Parathyroid adenoma (tissue), 2 donors: ENCODE data around the gene LRSAM1.

ENCODE experiments used
- H2AFZ ChIP-seq: fragments of 300-600 bp; sonication (generic); one replicate; pipeline ENCODE4 v1.7.0; 2017; ENCODE audit warnings: antibody characterized with exemption, mild to moderate bottlenecking
- H3K27ac ChIP-seq: fragments of 300-600 bp; sonication (generic); one replicate; pipeline ENCODE4 v1.7.0; 2017
- H3K27me3 ChIP-seq: fragments of 300-600 bp; sonication (generic); one replicate; pipeline ENCODE4 v1.7.0; 2017; ENCODE audit warnings: low read length; ENCODE audit not compliant: control insufficient read depth, insufficient read depth
- H3K36me3 ChIP-seq: fragments of 300-600 bp; sonication (generic); one replicate; pipeline ENCODE4 v1.7.0; 2017; ENCODE audit warnings: low read length; ENCODE audit not compliant: control insufficient read depth, insufficient read depth
- H3K4me1 ChIP-seq: fragments of 300-600 bp; sonication (generic); one replicate; pipeline ENCODE4 v1.7.0; 2017; ENCODE audit warnings: control low read depth
- H3K4me2 ChIP-seq: fragments of 300-600 bp; sonication (generic); one replicate; pipeline ENCODE4 v1.7.0; 2017; ENCODE audit warnings: low read length
- H3K4me3 ChIP-seq: fragments of 300-600 bp; sonication (generic); one replicate; pipeline ENCODE4 v1.7.0; 2017; ENCODE audit warnings: low read depth, low read length
- H3K79me2 ChIP-seq: fragments of 300-600 bp; sonication (generic); one replicate; pipeline ENCODE4 v1.7.0; 2017; ENCODE audit warnings: control low read depth
- H3K9ac ChIP-seq: fragments of 300-600 bp; sonication (generic); one replicate; pipeline ENCODE4 v1.7.0; 2017; ENCODE audit warnings: mild to moderate bottlenecking
- H3K9me3 ChIP-seq: fragments of 300-600 bp; sonication (generic); one replicate; pipeline ENCODE4 v1.7.0; 2017; ENCODE audit warnings: low read length; ENCODE audit not compliant: control insufficient read depth
- TF ChIP-seq, protein P1 (sequence below): fragments of 300-600 bp; sonication (generic); IDR thresholded peaks from one replicate; pipeline ENCODE4 v1.7.0; 2017; ENCODE audit warnings: antibody characterized with exemption, mild to moderate bottlenecking
- donor health status: primary hyperparathyroidism.

LRSAM1 gene

DNA sequence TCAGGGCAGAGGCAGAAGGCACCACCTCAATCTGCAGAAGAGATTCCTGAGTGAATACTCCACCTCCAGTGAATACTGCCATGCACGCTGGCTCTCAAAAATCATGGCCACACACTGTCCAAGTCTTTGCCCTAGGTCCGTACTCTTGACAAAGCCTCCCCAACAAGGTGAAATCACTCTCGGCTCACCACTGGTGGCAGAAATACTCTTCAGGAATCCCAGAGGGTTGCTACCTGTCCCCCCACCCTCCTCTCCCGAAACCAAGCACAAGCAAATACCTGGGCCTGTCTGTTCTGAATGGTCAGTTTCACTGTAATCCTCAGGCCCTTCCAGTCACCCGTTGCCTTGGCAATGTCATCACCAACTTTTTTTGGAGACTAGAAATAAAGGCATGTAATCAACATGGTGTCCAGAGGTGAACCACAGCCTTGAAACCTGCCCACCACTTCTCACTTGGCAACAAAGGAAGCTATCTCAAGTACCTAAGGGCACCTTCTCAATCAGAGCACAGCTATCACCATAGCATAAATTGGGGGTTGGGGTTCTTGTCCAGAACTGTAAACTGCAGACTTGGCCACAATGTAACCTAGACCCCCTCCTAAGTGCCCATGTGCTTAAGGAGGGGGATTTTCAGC, 1.9 kb upstream of the LRSAM1 start:
- H3K9ac ChIP-seq = no peak overlapping the region
- no peak overlapping the region for H2AFZ ChIP-seq
- peak overlapping the region; percentile 82 for H3K4me2 ChIP-seq
- H3K4me3 ChIP-seq = no peak overlapping the region
- H3K4me1 ChIP-seq = no peaks in the 10 kb centered on the region
- no peaks in the 10 kb centered on the region for H3K9me3 ChIP-seq
- peak overlapping the region; percentile 77 for H3K27ac ChIP-seq
- TF ChIP-seq, protein P1, sequence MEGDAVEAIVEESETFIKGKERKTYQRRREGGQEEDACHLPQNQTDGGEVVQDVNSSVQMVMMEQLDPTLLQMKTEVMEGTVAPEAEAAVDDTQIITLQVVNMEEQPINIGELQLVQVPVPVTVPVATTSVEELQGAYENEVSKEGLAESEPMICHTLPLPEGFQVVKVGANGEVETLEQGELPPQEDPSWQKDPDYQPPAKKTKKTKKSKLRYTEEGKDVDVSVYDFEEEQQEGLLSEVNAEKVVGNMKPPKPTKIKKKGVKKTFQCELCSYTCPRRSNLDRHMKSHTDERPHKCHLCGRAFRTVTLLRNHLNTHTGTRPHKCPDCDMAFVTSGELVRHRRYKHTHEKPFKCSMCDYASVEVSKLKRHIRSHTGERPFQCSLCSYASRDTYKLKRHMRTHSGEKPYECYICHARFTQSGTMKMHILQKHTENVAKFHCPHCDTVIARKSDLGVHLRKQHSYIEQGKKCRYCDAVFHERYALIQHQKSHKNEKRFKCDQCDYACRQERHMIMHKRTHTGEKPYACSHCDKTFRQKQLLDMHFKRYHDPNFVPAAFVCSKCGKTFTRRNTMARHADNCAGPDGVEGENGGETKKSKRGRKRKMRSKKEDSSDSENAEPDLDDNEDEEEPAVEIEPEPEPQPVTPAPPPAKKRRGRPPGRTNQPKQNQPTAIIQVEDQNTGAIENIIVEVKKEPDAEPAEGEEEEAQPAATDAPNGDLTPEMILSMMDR = no peak
- no peaks in the 10 kb centered on the region for H3K27me3 ChIP-seq
- H3K79me2 ChIP-seq = no peaks in the 10 kb centered on the region
- peaks cover 3% of the 10 kb centered on the region for H3K36me3 ChIP-seq

DNA sequence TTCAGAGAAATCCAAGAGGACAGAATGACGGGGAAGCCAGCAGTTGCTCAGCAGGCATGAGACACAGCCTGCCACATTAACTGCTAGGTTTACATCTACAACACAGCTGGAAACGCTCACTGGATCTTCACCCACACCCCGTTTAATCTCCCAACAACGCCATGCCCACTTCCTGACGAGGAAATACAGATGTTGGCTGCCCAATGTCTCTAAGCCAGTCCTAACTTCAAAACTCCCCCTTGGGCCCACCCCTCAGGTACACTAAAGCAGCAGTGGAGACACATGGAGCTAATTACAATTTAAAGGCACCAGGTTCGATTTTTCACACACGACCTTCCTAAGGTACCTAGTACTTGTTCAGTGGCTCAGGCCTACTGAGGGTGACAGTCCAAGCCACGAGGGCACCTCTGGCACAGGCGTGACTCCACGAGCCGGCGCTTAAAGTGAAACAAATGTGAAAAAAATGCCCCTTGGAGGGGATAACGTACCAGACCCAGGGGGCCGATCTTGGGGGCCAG, 1.0 kb upstream of the LRSAM1 start:
- Histone ChIP-seq H3K36me3 (no peaks in the 10 kb centered on the region), H3K4me3 (peak overlapping the region; percentile 98), H3K9me3 (no peaks in the 10 kb centered on the region), H3K27ac (peak overlapping the region; percentile 77), H3K4me2 (peak overlapping the region; percentile 82), H3K9ac (peak overlapping the region; percentile 21), H3K4me1 (no peaks in the 10 kb centered on the region), H2AFZ (peak overlapping the region; percentile 92), H3K27me3 (no peaks in the 10 kb centered on the region), H3K79me2 (no peaks in the 10 kb centered on the region)
- TF ChIP-seq, protein P1 = no peak

DNA sequence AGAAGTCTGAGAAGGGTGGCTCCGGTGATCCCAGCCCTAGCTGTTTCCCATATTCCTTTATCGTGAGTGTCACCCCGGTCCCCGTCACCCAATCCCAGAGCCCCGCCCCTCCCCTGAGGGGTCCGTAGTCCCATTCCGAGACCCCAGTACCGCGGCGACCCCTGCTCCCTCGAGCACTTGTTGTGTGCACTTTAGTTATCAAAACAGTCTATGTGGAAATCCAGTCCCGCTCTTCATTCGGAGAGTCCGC, 223 bp downstream of the LRSAM1 start:
- Histone ChIP-seq H3K36me3 (no peaks in the 10 kb centered on the region), H3K27me3 (no peaks in the 10 kb centered on the region), H2AFZ (peak overlapping the region; percentile 92), H3K9me3 (no peaks in the 10 kb centered on the region), H3K4me3 (peak overlapping the region; percentile 98), H3K79me2 (no peaks in the 10 kb centered on the region), H3K4me2 (peak overlapping the region; percentile 82), H3K4me1 (no peaks in the 10 kb centered on the region), H3K9ac (peak overlapping the region; percentile 53), H3K27ac (peak overlapping the region; percentile 77)
- TF ChIP-seq, protein P1 = no peak

DNA sequence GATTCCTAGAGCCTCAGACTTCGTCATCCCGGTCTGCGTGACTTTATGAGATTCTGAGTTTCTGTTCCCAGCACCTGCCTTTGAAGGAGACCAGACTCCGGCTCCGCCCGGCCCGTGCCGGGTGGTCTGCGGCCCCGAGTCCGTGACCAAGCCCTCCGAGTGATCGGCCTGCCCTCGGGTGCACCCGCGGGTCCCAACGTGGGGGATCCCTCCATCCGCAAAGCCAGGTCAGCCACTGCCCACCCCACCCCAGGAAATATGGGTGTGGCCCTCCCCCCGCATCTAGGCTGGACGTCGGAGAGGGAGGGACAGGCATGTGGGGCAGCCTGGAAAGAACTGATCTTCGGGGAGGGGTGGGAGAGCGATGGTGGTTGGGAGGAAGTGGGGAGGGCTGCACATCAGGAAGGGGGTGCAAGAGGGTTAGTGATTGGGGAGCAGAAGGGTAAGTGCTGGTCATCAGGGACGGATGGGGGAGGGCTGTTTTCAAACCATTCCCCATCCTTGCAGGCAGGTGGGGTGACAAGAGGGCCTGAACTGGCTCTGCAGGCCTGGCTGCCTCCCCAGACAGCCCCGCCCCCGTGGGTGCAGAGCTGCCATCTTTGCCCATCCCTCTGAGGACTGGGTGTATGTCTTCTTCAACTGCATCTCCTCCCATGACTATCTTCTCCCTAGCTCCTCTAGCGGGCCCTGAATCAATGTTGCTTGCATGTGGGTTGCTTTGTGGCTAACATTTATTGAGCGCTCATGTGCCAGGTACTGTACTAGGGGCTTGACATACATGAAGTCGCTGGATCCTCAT, 747 bp downstream of the LRSAM1 start:
- Histone ChIP-seq H3K4me1 (no peaks in the 10 kb centered on the region), H3K4me3 (peak overlapping the region; percentile 98), H3K36me3 (no peaks in the 10 kb centered on the region), H3K9me3 (no peaks in the 10 kb centered on the region), H2AFZ (peak overlapping the region; percentile 92), H3K27me3 (no peaks in the 10 kb centered on the region), H3K4me2 (peak overlapping the region; percentile 82), H3K79me2 (no peaks in the 10 kb centered on the region), H3K9ac (peak overlapping the region; percentile 53), H3K27ac (peak overlapping the region; percentile 77)
- TF ChIP-seq, protein P1 = no peak
